Fibroblast of skin of abdomen (primary cell): ENCODE data around the gene ARHGAP40.

Experiments used
- DNase-seq: peaks from one replicate; pipeline ENCODE4 v3.0.0-alpha.2; 2013

ARHGAP40 gene

DNA sequence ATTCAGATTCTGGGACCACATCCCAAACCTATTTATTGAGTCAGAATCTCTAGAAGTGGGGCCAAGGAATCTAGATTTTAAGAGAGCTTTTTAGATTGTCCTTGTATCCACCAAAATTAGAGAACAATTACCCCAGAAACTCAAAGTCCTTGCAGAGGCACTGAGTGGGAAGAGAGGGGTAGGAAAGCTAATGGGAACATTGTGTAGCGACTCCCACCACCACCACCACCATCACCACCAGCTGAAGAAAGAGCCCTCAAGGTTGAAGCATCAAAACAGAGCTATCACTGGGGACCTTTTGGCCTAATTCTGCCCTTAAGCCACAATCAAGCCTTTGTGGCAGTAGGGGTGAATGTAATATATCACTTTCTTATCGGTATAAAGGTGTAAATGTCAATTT, 83.7 kb downstream of the ARHGAP40 start:
- no peak for DNase-seq

DNA sequence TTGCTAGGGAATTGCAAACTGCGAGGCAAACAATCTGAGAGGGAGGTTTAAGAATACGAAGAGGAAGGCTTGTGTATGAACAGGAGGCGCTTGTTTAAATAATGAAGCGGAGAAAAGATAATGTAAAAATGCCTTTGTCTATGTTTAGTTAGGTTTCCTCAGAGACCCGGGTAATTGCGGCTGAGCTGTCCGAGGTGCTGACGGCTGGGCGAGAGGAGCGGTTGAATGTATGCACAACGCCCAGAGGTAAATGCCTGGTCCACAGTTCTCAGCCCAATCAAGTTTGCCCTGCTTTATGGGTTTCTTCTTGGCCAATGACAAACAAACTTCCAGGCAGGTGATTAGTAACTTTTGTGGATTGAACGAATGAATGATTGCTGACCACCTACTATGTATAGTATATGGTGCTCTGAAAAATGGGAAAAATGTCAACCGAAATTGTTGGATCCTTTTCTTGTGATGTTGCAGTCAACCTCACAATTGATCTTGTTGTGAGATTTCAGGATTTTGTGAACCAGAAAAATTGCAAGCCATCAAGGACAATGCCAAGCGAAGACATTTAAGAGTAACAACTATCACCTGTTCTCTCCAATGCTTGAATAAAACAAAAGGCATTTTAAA, 84.4 kb downstream of the ARHGAP40 start:
- peak; percentile 49 for DNase-seq

DNA sequence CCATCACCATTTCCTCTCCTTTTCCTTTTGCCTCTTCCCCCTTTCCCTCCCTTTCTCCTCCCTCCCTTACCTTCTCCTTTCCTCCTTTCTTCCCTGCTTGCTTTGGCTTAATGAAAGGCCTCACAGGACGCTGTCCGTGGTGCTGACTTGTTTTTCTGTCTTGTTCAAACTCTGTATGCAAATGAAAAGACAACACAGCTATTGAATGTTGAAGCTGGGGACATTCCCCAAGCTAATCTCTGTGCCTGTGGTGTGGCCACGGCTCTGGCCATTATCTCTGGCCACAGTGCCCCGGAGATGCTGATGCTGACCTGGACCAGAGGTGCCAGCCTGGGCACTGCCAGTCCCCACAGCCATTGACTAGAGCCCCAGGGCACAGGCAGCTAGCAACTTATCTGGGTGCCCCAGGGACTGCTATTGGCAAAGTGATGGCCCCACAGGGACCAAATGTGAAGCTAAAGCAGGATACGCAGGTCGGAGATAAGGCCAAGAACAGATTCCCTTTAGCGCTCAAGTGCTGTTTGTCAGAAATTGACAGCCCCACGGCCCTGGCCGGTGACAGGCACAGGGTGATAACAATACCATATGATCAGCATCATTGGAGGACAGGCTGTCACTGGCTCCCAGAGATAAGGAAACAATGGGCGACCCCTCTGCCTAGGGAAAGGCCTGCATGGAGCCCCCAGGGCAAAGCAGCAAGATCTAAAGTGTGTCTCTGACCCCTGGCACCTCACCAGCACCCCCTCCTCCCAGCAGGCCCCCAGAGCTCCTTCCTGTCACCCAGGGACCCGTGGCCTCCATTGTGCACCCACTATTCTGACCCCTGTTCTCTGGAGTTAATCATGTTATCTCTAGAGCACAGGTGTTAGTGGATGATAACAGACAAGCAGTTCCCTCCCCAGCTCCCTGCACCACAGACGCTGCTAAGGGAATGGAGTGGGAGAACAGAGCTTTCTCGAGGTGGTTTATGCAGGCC, 91.1 kb downstream of the ARHGAP40 start:
- DNase-seq = peak; percentile 53

DNA sequence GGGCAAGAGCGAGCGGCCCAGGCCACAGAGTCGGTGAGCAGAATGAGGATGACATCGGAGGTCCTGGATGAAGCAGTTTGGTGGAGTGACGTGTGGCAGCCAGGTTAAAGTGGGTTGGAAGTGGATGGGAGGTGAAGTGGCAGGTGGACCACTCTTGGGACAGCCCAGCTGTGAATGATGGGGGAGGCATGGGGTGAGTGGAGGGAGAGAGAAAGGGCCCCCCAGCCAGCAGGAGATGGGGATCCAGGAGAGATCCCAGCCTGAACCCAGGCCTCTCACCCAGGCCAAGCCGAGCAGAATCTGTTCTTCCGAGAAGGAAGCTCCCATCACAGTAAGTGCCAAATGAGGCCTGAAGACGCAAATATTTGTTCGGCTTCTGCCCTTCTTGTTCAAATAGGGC, 95.7 kb downstream of the ARHGAP40 start:
- no peak for DNase-seq

DNA sequence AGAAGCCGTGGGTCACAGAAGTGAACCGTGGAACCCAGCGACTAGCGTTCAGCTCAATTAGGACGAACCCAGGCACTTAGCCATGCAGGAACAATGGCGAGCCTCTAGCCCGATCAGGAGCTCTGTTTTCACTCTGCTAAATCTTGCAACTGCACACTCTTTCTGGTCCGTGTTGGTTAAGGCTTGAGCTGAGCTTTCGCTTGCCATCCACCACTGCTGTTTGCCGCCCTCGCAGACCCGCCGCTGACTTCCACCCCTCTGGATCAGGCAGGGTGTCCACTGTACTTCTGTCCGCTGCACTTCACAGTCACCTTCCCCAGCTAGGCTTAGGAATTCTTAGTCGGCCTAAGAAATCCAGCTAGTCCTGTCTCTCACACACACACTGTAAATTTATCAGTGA, 96.9 kb downstream of the ARHGAP40 start:
- no peak for DNase-seq

DNA sequence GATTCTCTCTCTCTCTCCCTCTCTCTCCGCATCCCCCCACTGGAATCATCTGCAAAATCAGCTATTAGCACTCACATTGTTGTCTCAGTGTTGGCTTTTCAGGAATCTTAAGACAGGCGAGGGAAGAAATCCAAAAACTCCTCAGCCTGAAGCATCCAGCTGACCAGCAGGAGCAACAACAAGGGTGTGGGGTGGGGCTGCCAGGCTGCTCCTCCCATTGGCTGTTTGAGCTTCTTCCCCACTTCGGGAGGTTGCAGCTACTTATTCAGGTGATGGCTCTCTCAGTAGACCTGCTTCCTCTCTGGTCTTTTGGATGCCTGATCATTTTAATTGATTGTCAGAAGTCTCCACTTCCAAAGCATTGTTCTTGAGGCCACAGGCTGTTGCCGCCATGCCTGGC, 98.5 kb downstream of the ARHGAP40 start:
- DNase-seq = no peak
